GM12892 (cell line): Measurements from ENCODE around the gene SH2B2.

Experiments
- POLR2A ChIP-seq: IDR thresholded peaks from 2 replicates; pipeline ENCODE4 v1.6.1; 2011; ENCODE audit warnings: low read depth, low read length, control low read depth
- POLR2AphosphoS5 ChIP-seq: IDR thresholded peaks from 2 replicates; pipeline ENCODE4 v1.6.1; 2011; ENCODE audit warnings: low read depth, low read length, control low read depth
- TAF1 ChIP-seq: IDR thresholded peaks from 2 replicates; pipeline ENCODE4 v1.6.1; 2011; ENCODE audit warnings: low read depth, mild to moderate bottlenecking, control low read depth, low read length, borderline replicate concordance

DNA sequence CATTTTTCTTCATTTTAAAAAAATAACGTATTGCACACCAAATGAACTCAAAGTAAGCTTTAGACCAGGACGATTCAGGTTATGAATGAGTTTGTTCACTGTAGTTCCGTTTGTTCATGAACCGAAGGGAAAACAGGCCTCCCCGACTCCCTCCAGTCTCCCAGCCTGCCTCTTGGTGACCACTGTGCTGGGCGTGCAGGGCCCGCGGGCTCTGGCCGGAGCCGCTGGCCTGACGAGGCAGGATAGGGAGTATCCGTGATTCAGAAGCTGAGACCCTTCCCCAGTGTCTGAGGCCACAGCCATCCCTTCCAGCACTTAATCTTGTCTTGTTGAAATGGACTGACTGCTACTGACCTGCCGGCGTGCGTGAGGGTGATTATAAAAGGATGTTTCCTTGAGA is 30.8 kb upstream of the SH2B2 start:
- TF ChIP-seq POLR2A = no peak
- TF ChIP-seq POLR2AphosphoS5 = no peak
- TF ChIP-seq TAF1 = no peak
